Activated T-helper 17 cell treated with anti-CD3 and anti-CD28 coated beads, Interleukin-2, amount 50 U/mL, for 72 hours (primary cell): ENCODE results near the gene DNAI7. TPM values are rescaled to one million over a fixed set of nuclear protein-coding genes. Genes with fewer than 3 reads are reported as not detected.

Source experiments
- ATAC-seq: fragments of 150-1000 bp; cut with Tn5 transposase; replicated peaks from 2 replicates; pipeline ENCODE4 v1.10.0; 2021; ENCODE audit warnings: mild to moderate bottlenecking, moderate library complexity
- H3K27ac Mint-ChIP-seq: one replicate; pipeline ENCODE4 v1.8.0; 2022; ENCODE audit warnings: mixed read lengths
- H3K27me3 Mint-ChIP-seq: one replicate; pipeline ENCODE4 v1.8.0; 2022; ENCODE audit warnings: mixed read lengths
- H3K36me3 Mint-ChIP-seq: one replicate; pipeline ENCODE4 v1.8.0; 2022; ENCODE audit warnings: low read depth, mild to moderate bottlenecking, mixed read lengths
- H3K4me1 Mint-ChIP-seq: one replicate; pipeline ENCODE4 v1.8.0; 2022; ENCODE audit warnings: mixed read lengths
- H3K4me3 Mint-ChIP-seq: one replicate; pipeline ENCODE4 v1.8.0; 2022; ENCODE audit warnings: mild to moderate bottlenecking, mixed read lengths
- H3K9me3 Mint-ChIP-seq: one replicate; pipeline ENCODE4 v1.8.0; 2022; ENCODE audit warnings: mixed read lengths
- total RNA-seq, 2 donors: library from RNA; stranded (reverse); gene quantifications; one replicate each; pipeline ENCODE4 v1.2.3, GENCODE V29; 2022

DNAI7 gene
- total RNA-seq, 2 donors from 2014 or later: 0.09 TPM; not detected in 1

DNA sequence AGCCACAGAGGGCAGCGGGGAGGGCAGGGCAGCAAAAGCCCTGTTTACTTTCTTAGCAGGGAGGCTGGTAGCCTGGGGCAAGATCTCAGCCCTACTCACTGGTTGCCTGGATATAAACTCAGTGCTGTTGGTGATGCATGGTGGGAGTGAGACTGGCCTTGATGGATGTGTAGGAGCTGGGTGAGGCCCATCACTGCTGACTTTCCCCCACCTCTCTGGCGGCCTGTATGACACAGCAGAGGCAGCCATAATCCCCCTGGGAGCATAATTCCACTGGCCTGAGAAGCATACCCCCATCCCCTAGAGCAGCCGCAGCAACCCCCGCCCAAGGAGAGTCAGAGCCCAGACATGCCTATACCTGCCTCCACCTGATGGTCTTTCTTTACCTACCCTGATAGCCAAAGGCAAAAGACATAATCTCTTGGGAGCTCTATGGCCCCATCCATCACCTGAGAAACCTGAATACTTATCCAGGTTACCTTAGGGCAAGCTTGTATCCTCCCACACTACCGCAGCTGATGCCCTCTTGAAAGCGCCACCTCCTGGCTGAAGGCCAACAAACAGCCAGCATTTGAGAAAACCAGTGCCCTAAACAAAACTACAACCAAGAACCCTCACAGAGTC lies 59.3 kb downstream of the DNAI7 start:
- Mint-ChIP-seq H3K9me3 (no peaks in the 10 kb centered on the region), H3K4me3 (no peak overlapping the region)

GRCh38 chr12:25131270-25131669 lies 63.7 kb downstream of the DNAI7 start:
- Mint-ChIP-seq H3K27me3 (peaks cover 3% of the 10 kb centered on the region), H3K4me1 (no peaks in the 10 kb centered on the region), H3K27ac (no peak overlapping the region), H3K4me3 (no peak overlapping the region), H3K9me3 (no peaks in the 10 kb centered on the region), H3K36me3 (no peaks in the 10 kb centered on the region)
- ATAC-seq: no peak

More for the DNA sequence above, 59.3 kb downstream of the DNAI7 start:
- Mint-ChIP-seq H3K36me3 (no peaks in the 10 kb centered on the region), H3K27ac (no peak overlapping the region), H3K4me1 (no peaks in the 10 kb centered on the region), H3K27me3 (peaks cover 3% of the 10 kb centered on the region)
- no peak for ATAC-seq

DNA sequence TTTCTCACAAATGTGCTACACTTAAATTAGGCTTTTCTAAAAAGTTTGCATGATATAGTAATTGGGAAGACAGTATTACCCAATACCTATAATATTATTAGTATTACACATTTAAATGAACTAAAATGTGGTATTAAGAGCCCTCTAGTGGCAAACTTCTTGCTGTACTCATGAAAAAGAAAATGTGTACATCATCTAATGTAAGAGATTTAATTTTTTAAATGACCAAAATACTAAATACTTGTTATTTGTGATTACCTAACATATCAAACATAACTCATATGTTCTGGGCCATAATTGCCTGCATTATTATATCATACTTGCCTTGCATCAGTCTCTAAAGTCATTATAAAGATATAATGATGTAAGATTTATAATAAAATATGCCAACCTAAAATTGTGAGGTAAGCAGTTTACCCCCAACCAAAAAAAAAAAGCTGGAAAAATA lies 64.2 kb downstream of the DNAI7 start:
- no peak overlapping the region for H3K27ac Mint-ChIP-seq
- no peaks in the 10 kb centered on the region for H3K9me3 Mint-ChIP-seq
- no peak for ATAC-seq
- no peaks in the 10 kb centered on the region for H3K4me1 Mint-ChIP-seq
- H3K4me3 Mint-ChIP-seq: no peak overlapping the region
- peaks cover 3% of the 10 kb centered on the region for H3K27me3 Mint-ChIP-seq
- H3K36me3 Mint-ChIP-seq: no peaks in the 10 kb centered on the region

- Mint-ChIP-seq H3K9me3 (no peaks in the 10 kb centered on the region), H3K27ac (no peak overlapping the region), H3K4me1 (no peaks in the 10 kb centered on the region), H3K36me3 (no peaks in the 10 kb centered on the region), H3K4me3 (no peak overlapping the region), H3K27me3 (no peaks in the 10 kb centered on the region)
- no peak for ATAC-seq
Observed at GRCh38 chr12:25126746-25127145, 68.2 kb downstream of the DNAI7 start.

DNA sequence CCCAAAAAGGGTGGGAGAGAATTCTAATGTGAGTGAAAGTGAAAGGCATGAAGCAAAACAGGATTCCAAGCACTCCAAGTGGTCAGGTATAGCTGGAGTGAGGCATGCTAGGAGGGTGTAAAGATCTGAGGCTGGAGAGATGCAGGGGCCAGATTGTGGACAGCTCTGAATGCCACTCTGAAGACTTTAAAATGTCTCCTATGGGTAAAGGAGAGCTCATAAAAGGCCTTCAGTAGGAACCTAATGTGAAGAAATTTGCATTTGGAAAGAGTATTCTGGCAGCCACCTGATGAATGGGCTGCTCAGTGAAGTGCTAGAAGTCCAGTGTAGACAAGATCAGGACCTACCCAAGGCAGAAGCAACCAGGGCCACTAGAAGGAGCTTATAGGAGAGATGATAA lies 68.9 kb downstream of the DNAI7 start:
- ATAC-seq: no peak
- H3K36me3 Mint-ChIP-seq: no peaks in the 10 kb centered on the region
- H3K4me1 Mint-ChIP-seq: no peaks in the 10 kb centered on the region
- H3K27ac Mint-ChIP-seq: no peak overlapping the region
- no peaks in the 10 kb centered on the region for H3K9me3 Mint-ChIP-seq
- no peak overlapping the region for H3K4me3 Mint-ChIP-seq
- H3K27me3 Mint-ChIP-seq: no peaks in the 10 kb centered on the region

GRCh38 chr12:25124493-25124892 lies 70.5 kb downstream of the DNAI7 start:
- Mint-ChIP-seq H3K4me1 (no peaks in the 10 kb centered on the region), H3K9me3 (no peaks in the 10 kb centered on the region), H3K4me3 (no peak overlapping the region)

DNA sequence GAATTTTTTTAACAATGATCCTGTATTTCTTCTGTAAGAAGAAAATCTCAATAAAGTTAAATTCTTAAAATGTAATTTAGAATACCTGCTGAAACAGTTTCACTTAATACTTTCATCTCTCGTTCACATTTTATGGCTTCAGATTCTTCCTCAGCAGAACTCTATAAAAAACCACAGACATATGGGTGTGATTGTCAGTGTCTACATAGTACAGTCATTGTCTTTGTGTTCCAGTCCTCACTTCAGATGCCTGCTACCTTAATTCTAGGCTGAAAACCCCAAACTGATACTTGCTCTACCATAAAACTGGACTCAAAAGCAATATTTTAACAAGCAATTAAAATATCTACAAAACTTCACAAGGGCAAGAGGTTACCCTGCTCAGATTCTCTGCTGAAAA lies 71.8 kb downstream of the DNAI7 start:
- H3K9me3 Mint-ChIP-seq: no peaks in the 10 kb centered on the region
- peaks cover 4% of the 10 kb centered on the region for H3K27me3 Mint-ChIP-seq
- no peaks in the 10 kb centered on the region for H3K4me1 Mint-ChIP-seq
- H3K36me3 Mint-ChIP-seq: no peaks in the 10 kb centered on the region
- H3K27ac Mint-ChIP-seq: no peak overlapping the region
- H3K4me3 Mint-ChIP-seq: no peak overlapping the region
- ATAC-seq: no peak

More at GRCh38 chr12:25124493-25124892, 70.5 kb downstream of the DNAI7 start:
- peaks cover 3% of the 10 kb centered on the region for H3K27me3 Mint-ChIP-seq
- H3K36me3 Mint-ChIP-seq: no peaks in the 10 kb centered on the region
- no peak overlapping the region for H3K27ac Mint-ChIP-seq
- no peak for ATAC-seq

GRCh38 chr12:25121916-25122315 lies 73.0 kb downstream of the DNAI7 start:
- Mint-ChIP-seq H3K27ac (no peak overlapping the region), H3K4me3 (no peak overlapping the region), H3K4me1 (no peaks in the 10 kb centered on the region), H3K36me3 (no peaks in the 10 kb centered on the region), H3K9me3 (no peaks in the 10 kb centered on the region), H3K27me3 (peaks cover 4% of the 10 kb centered on the region)
- peak; percentile 35 for ATAC-seq

DNA sequence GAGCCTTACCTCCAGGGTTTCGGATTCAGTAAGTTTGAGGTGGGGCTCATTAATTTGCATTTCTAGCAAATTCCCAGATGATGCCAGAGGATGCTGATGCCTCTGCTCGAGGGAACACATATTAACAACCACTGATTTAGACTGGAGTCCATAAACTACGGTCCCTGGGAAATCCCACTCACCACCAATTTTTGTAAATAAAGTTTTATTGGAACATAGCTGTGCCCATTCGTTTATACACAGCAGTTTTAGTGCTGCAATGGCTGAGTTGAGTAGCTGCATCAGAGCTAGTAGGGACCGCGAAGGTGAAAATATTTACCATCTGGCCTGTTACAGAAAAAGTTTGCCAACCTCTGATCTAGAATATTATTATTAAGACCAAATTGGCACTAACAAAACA lies 73.8 kb downstream of the DNAI7 start:
- no peak overlapping the region for H3K4me3 Mint-ChIP-seq
- peaks cover 4% of the 10 kb centered on the region for H3K27me3 Mint-ChIP-seq
- no peaks in the 10 kb centered on the region for H3K9me3 Mint-ChIP-seq
- no peaks in the 10 kb centered on the region for H3K4me1 Mint-ChIP-seq
- no peak overlapping the region for H3K27ac Mint-ChIP-seq
- H3K36me3 Mint-ChIP-seq: no peaks in the 10 kb centered on the region
- no peak for ATAC-seq

- no peak overlapping the region for H3K4me3 Mint-ChIP-seq
- no peaks in the 10 kb centered on the region for H3K9me3 Mint-ChIP-seq
- H3K27me3 Mint-ChIP-seq: peaks cover 4% of the 10 kb centered on the region
- no peaks in the 10 kb centered on the region for H3K36me3 Mint-ChIP-seq
- H3K27ac Mint-ChIP-seq: no peak overlapping the region
- ATAC-seq: no peak
- H3K4me1 Mint-ChIP-seq: no peaks in the 10 kb centered on the region
Observed at GRCh38 chr12:25119020-25119419, 75.9 kb downstream of the DNAI7 start.

DNA sequence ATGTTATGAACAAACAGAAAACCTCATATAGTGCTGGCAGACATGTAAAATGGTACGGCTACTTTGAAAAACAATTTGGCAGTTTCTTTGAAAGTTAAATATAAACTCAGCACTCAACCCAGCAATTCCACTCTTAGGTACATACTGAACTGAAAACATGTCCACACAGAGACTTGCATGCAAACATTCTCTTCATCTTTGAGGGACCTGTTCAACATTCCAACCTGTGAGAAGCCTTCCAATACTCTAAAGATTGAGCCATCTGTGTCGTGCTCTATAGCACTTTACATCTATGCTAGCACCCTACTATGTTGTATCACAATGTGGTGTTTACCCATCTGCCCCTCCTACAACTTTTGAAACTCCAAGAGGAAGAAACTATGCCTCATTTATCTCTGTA lies 79.3 kb downstream of the DNAI7 start:
- no peak for ATAC-seq
- Mint-ChIP-seq H3K4me1 (no peaks in the 10 kb centered on the region), H3K36me3 (no peaks in the 10 kb centered on the region), H3K9me3 (no peaks in the 10 kb centered on the region), H3K4me3 (no peak overlapping the region), H3K27ac (no peak overlapping the region), H3K27me3 (peaks cover 4% of the 10 kb centered on the region)

DNA sequence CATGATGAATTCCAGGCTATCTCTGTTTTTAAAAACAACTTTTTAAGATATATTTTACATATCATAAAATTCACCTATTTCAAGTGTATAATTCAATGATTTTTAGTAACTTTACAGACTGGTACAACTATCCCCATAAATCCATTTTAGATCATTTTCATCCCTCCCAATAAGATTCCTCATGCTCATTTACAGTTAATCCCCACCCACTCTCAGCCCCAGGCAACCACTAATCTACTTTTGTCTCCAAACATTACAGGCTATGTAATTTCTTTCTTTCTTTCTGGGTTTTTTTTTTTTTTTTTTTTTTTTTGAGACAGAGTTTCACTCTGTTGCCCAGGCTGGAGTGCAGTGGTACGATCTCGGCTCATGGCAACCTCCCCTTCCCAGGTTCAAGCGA lies 81.3 kb downstream of the DNAI7 start:
- H3K27ac Mint-ChIP-seq: no peak overlapping the region
- no peak for ATAC-seq
- peaks cover 10% of the 10 kb centered on the region for H3K36me3 Mint-ChIP-seq
- H3K4me1 Mint-ChIP-seq: no peaks in the 10 kb centered on the region
- H3K4me3 Mint-ChIP-seq: no peak overlapping the region
- no peaks in the 10 kb centered on the region for H3K27me3 Mint-ChIP-seq
- no peaks in the 10 kb centered on the region for H3K9me3 Mint-ChIP-seq

GRCh38 chr12:25110260-25110659 lies 84.7 kb downstream of the DNAI7 start:
- H3K9me3 Mint-ChIP-seq: no peaks in the 10 kb centered on the region
- H3K4me1 Mint-ChIP-seq: no peaks in the 10 kb centered on the region
- peaks cover 24% of the 10 kb centered on the region for H3K36me3 Mint-ChIP-seq
- H3K4me3 Mint-ChIP-seq: no peak overlapping the region
- H3K27ac Mint-ChIP-seq: no peak overlapping the region
- no peaks in the 10 kb centered on the region for H3K27me3 Mint-ChIP-seq
- no peak for ATAC-seq

- H3K9me3 Mint-ChIP-seq: no peaks in the 10 kb centered on the region
- H3K27me3 Mint-ChIP-seq: no peaks in the 10 kb centered on the region
- no peak overlapping the region for H3K27ac Mint-ChIP-seq
- ATAC-seq: no peak
- H3K4me3 Mint-ChIP-seq: no peak overlapping the region
- peaks cover 38% of the 10 kb centered on the region for H3K36me3 Mint-ChIP-seq
- H3K4me1 Mint-ChIP-seq: no peaks in the 10 kb centered on the region
Observed at GRCh38 chr12:25107920-25108319, 87.0 kb downstream of the DNAI7 start.

- Mint-ChIP-seq H3K4me3 (no peak overlapping the region), H3K4me1 (no peaks in the 10 kb centered on the region), H3K9me3 (no peaks in the 10 kb centered on the region), H3K27ac (no peak overlapping the region), H3K27me3 (no peaks in the 10 kb centered on the region), H3K36me3 (peaks cover 48% of the 10 kb centered on the region)
- ATAC-seq: no peak
Observed at GRCh38 chr12:25106818-25107217, 88.1 kb downstream of the DNAI7 start.

GRCh38 chr12:25102402-25102801 lies 92.6 kb downstream of the DNAI7 start:
- Mint-ChIP-seq H3K4me3 (no peak overlapping the region), H3K27me3 (no peaks in the 10 kb centered on the region), H3K4me1 (peaks cover 4% of the 10 kb centered on the region), H3K27ac (no peak overlapping the region), H3K9me3 (no peaks in the 10 kb centered on the region), H3K36me3 (peaks cover 45% of the 10 kb centered on the region)
- no peak for ATAC-seq
